GM23248 (cell line): ENCODE measurements around the gene EPHA1.

Source experiments
- EZH2 ChIP-seq: fragments of 200-600 bp; sonication (generic); IDR thresholded peaks from 2 replicates; pipeline ENCODE4 v1.6.1; 2018; ENCODE audit warnings: antibody characterized with exemption, mild to moderate bottlenecking; ENCODE audit not compliant: insufficient read depth, poor library complexity, severe bottlenecking
- EZH2phosphoT487 ChIP-seq: fragments of 200-600 bp; sonication (generic); IDR thresholded peaks from 2 replicates; pipeline ENCODE4 v1.6.1; 2018; ENCODE audit warnings: antibody characterized with exemption, moderate library complexity, mild to moderate bottlenecking, low read depth; ENCODE audit not compliant: insufficient read depth

DNA sequence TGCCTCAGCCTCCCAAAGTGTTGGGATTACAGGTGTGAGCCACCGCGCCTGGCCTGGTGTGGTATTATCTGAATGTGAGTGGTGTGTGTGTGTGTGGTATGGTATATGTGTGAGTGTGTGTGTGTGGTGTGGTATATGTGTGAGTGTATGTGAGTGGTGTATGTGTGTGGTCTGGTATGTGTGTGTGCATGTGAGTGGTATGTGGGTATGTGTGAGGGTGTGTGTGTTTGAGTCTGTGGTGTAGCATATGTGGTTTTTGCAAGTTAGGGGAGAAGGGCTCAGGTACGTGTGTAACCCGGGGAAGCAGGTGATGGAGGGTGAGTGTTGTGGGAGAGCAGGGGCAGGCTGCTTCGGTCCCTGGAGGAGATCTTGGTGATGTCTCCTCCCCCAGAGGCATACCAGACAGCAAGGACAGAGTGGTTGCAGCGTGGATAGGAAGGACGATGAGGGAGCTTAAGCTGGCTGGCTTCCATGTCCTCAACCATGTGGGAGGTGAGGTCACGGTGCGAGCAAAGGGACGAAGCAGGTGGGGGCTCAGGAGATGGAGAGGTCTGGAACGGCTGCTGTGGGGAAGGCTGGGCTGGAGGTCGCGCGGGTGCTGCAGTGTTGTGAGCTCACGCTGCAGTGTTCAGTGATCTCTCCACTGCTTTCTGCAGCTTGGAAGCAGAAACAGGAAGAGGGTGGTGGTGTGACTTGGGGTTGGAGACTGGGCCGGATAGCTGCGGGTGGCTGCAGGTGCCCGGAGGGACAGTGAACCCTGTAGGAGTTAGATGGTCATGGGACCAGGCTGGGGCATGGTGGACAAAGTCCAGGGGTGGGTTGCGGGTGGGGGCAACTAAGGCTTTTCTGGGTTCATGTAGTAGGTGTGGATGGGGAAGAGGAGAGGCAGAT, 22.5 kb downstream of the EPHA1 start:
- TF ChIP-seq EZH2 (no peak), EZH2phosphoT487 (no peak)
